ENCODE data around the gene SLC35F1. TPM values are rescaled to one million over a fixed set of nuclear protein-coding genes. Genes with fewer than 3 reads are reported as not detected.

SLC35F1 gene
- total RNA-seq, 1 donor from 2014 or later = not detected

DNA sequence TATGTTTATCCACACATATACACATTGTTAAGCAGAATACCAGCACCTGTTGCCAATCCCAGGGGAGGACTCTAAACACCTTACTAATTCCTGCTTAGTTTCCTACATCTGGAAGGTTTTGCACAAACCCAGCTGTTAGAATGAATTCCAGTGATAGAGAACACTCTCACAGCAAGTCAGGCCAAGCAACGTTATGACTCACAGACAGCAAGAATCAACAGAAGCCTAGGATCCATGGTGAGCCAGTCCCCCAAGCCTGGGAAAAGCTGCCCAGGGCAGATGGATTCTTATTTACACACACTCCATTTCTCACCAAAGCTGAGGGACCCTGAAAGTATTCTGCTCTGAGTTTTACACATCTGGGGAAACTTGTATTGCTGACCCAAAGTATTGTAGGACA, 291.7 kb downstream of the SLC35F1 start:
- H3K27me3 Mint-ChIP-seq (ENCODE audit: unreplicated experiment) = peaks cover 3% of the 10 kb centered on the region
- H3K4me1 Mint-ChIP-seq (ENCODE audit: unreplicated experiment) = peaks cover 4% of the 10 kb centered on the region
- TF ChIP-seq CTCF (IDR thresholded peaks at IDR 0.05) = no peak
- H3K36me3 Mint-ChIP-seq (ENCODE audit: unreplicated experiment) = no peaks in the 10 kb centered on the region
- no peak overlapping the region for H3K4me3 Mint-ChIP-seq (ENCODE audit: unreplicated experiment)
- no peak overlapping the region for H3K27ac Mint-ChIP-seq (ENCODE audit: unreplicated experiment)
- H3K9me3 Mint-ChIP-seq (ENCODE audit: unreplicated experiment) = no peaks in the 10 kb centered on the region
- no peak for DNase-seq (ENCODE audit: extremely low spot score, unreplicated experiment)

DNA sequence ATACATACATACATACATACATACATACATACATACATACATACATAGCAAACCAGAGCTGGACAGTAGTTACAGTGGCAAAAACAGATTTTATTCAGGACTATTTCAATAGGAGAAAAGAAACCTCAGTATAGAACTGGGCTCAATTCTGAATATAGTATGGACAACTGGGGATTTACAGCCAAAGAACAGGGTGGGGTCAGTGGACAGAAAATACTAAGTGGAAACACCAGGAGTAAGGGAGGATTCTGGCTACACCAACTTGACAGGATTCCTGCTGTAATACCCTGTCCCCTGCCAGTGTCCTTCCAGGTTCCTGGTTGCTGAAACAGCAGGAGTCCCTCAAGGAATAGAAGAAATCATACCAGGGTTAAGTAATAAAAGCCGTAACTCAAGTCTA, 293.1 kb downstream of the SLC35F1 start:
- peaks cover 4% of the 10 kb centered on the region for H3K4me1 Mint-ChIP-seq (ENCODE audit: unreplicated experiment)

DNA sequence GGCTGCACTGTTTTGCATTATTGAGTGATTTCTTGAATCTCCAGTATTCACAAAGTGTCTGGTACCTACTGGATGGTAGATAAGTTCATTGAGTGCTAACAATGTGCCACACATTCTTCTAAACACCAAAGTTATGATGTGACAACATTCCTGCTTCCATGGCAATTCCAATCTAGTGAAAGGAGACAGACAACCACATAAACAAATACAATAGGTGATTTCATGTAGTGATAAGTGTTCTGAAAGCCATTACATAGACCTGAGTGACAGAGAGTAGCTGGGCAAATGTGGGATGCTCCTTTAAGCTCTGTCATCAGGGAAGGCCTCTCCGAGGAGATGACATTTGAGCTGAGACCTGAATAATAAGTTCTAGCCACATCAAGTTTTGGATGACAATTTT, 295.5 kb downstream of the SLC35F1 start:
- H3K36me3 Mint-ChIP-seq (ENCODE audit: unreplicated experiment) = no peaks in the 10 kb centered on the region
- peaks cover 7% of the 10 kb centered on the region for H3K4me1 Mint-ChIP-seq (ENCODE audit: unreplicated experiment)
- peaks cover 3% of the 10 kb centered on the region for H3K27me3 Mint-ChIP-seq (ENCODE audit: unreplicated experiment)
- DNase-seq (ENCODE audit: extremely low spot score, unreplicated experiment) = no peak
- no peak overlapping the region for H3K4me3 Mint-ChIP-seq (ENCODE audit: unreplicated experiment)
- no peak overlapping the region for H3K27ac Mint-ChIP-seq (ENCODE audit: unreplicated experiment)
- no peaks in the 10 kb centered on the region for H3K9me3 Mint-ChIP-seq (ENCODE audit: unreplicated experiment)
- no peak for TF ChIP-seq CTCF (IDR thresholded peaks at IDR 0.05)

More for the DNA sequence above, 293.1 kb downstream of the SLC35F1 start:
- TF ChIP-seq CTCF (IDR thresholded peaks at IDR 0.05) = no peak
- no peaks in the 10 kb centered on the region for H3K9me3 Mint-ChIP-seq (ENCODE audit: unreplicated experiment)
- no peaks in the 10 kb centered on the region for H3K36me3 Mint-ChIP-seq (ENCODE audit: unreplicated experiment)
- no peak overlapping the region for H3K4me3 Mint-ChIP-seq (ENCODE audit: unreplicated experiment)
- peaks cover 2% of the 10 kb centered on the region for H3K27me3 Mint-ChIP-seq (ENCODE audit: unreplicated experiment)
- H3K27ac Mint-ChIP-seq (ENCODE audit: unreplicated experiment) = no peak overlapping the region
- no peak for DNase-seq (ENCODE audit: extremely low spot score, unreplicated experiment)

- no peaks in the 10 kb centered on the region for H3K9me3 Mint-ChIP-seq (ENCODE audit: unreplicated experiment)
- no peak for TF ChIP-seq CTCF (IDR thresholded peaks at IDR 0.05)
- no peaks in the 10 kb centered on the region for H3K36me3 Mint-ChIP-seq (ENCODE audit: unreplicated experiment)
- no peak for DNase-seq (ENCODE audit: extremely low spot score, unreplicated experiment)
- peaks cover 5% of the 10 kb centered on the region for H3K4me1 Mint-ChIP-seq (ENCODE audit: unreplicated experiment)
- no peak overlapping the region for H3K27ac Mint-ChIP-seq (ENCODE audit: unreplicated experiment)
- H3K4me3 Mint-ChIP-seq (ENCODE audit: unreplicated experiment) = no peak overlapping the region
- H3K27me3 Mint-ChIP-seq (ENCODE audit: unreplicated experiment) = peaks cover 3% of the 10 kb centered on the region
Measured at GRCh38 chr6:118203545-118203944, 296.5 kb downstream of the SLC35F1 start.

DNA sequence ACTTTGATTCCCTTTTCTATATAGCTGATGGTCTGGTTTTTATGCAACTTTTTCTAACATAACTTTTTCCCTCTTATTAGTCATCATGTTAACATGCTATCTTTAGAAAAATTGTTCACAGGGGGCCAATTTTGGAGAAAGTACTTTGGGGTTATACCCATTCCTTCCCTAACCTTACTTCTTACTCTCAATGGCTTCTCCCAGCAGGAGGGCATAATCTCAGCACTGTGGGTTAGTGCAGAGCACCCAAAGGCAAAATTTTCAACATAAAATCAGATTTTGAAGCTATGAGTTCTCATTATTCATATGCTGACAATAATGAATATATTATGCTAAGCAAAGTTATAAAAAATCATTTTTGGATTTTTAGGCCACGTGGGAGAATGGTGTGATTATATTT, 299.2 kb downstream of the SLC35F1 start:
- peaks cover 5% of the 10 kb centered on the region for H3K4me1 Mint-ChIP-seq (ENCODE audit: unreplicated experiment)
- H3K9me3 Mint-ChIP-seq (ENCODE audit: unreplicated experiment) = no peaks in the 10 kb centered on the region
- no peak for TF ChIP-seq CTCF (IDR thresholded peaks at IDR 0.05)
- H3K4me3 Mint-ChIP-seq (ENCODE audit: unreplicated experiment) = no peak overlapping the region
- no peaks in the 10 kb centered on the region for H3K36me3 Mint-ChIP-seq (ENCODE audit: unreplicated experiment)
- no peak overlapping the region for H3K27ac Mint-ChIP-seq (ENCODE audit: unreplicated experiment)
- peaks cover 6% of the 10 kb centered on the region for H3K27me3 Mint-ChIP-seq (ENCODE audit: unreplicated experiment)
- DNase-seq (ENCODE audit: extremely low spot score, unreplicated experiment) = no peak
